ENCODE measurements around the gene BAIAP2L1.

DNA sequence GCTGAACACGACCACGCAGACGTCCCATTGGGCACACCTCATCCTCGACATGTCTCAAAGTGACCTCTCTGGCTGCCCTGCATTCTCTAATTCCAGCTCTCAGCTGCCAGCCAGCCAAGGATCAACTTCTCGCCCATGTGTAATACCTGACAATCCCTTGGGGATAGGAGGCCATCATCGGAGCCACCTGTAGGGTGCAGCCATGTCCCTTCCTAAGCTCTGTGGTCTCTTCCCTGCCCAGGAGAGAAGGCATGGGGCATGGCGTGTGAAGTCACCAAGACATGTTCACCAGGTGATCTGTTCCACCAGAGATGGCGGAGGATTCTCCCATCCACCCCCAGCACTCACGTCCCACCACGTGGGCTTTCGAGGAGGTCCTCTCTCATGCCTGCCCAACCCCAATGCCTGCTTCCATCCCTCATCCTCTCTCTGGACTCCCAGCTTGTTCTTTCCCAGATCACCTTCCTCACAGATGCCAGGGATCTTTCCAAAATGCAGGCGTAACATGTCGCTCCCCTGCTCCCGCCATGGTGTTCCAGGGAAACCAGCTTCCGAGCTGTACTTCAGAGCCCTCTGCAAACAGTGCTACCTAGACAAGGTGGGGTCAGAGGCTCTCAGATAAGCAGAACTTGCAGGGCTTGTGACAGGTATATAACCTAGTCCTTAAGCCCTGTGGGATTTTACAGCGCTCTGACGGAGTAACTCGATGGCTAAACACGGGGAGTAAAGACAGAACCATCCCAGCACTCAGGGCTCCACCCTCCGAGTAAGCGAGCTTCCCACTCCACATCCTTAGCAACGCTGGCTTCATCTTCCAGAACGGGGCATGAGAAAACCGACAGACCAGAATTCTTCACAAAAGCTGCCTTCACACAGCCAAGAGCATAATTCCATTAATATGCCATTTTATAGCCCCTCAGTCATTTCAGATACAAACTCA is 78.3 kb downstream of the BAIAP2L1 start:
- TF ChIP-seq, protein P1, sequence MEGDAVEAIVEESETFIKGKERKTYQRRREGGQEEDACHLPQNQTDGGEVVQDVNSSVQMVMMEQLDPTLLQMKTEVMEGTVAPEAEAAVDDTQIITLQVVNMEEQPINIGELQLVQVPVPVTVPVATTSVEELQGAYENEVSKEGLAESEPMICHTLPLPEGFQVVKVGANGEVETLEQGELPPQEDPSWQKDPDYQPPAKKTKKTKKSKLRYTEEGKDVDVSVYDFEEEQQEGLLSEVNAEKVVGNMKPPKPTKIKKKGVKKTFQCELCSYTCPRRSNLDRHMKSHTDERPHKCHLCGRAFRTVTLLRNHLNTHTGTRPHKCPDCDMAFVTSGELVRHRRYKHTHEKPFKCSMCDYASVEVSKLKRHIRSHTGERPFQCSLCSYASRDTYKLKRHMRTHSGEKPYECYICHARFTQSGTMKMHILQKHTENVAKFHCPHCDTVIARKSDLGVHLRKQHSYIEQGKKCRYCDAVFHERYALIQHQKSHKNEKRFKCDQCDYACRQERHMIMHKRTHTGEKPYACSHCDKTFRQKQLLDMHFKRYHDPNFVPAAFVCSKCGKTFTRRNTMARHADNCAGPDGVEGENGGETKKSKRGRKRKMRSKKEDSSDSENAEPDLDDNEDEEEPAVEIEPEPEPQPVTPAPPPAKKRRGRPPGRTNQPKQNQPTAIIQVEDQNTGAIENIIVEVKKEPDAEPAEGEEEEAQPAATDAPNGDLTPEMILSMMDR (IDR thresholded peaks at IDR 0.05), result no peak
- TF ChIP-seq EZH2 (IDR thresholded peaks at IDR 0.05), result no peak
